H1 (cell line): ENCODE data around the gene NEK10. TPM values are rescaled to one million over a fixed set of nuclear protein-coding genes. Genes with fewer than 3 reads are reported as not detected.

Experiments used
- CTCF ChIA-PET: fragments of 300-600 bp; sonication (Branson Sonifier 250); formaldehyde crosslinking; loops from one replicate; lab custom pipeline; 2021; ENCODE audit not compliant: partially characterized antibody; lab: Charles Lee
- POLR2A ChIA-PET: fragments of 300-600 bp; sonication (Branson Sonifier 250); formaldehyde crosslinking; loops from one replicate; lab custom pipeline; 2021; ENCODE audit warnings: inconsistent platforms; ENCODE audit not compliant: partially characterized antibody; lab: Charles Lee
- DNase-seq, 2 experiments: peaks; one replicate each; pipeline versions ENCODE4 v3.0.0 to v3.0.0-alpha.2; 2010 to 2022; ENCODE audit warnings: low spot score in 2 of 2, low read depth in 1 of 2, mixed read lengths in 1 of 2
- FAIRE-seq: peaks from 2 replicates; lab custom pipeline; 2011; peaks lifted over from hg19 to GRCh38; lab: Jason Lieb, UNC
- H2AFZ ChIP-seq: 2 replicates; pipeline ENCODE4 v1.8.1; 2012; ENCODE audit warnings: low read length, inconsistent platforms
- H2AK5ac ChIP-seq: 2 replicates; pipeline ENCODE4 v1.6.1; 2013; ENCODE audit warnings: low read depth, low read length
- H2BK120ac ChIP-seq: replicated peaks from 2 replicates; pipeline ENCODE3; 2013; ENCODE audit warnings: low read depth, low read length, inconsistent platforms
- H2BK12ac ChIP-seq: 2 replicates; pipeline ENCODE4 v1.6.1; 2013; ENCODE audit warnings: low read depth, low read length
- H2BK15ac ChIP-seq: 2 replicates; pipeline ENCODE4 v1.6.1; 2013; ENCODE audit warnings: low read length
- H2BK20ac ChIP-seq: 2 replicates; pipeline ENCODE4 v1.6.1; 2013; ENCODE audit warnings: low read length
- H2BK5ac ChIP-seq: 2 replicates; pipeline ENCODE4 v1.6.1; 2013; ENCODE audit warnings: low read depth, low read length
- H3K14ac ChIP-seq: 2 replicates; pipeline ENCODE4 v1.6.1; 2013; ENCODE audit warnings: inconsistent platforms; ENCODE audit not compliant: insufficient read length
- H3K18ac ChIP-seq: 2 replicates; pipeline ENCODE4 v1.6.1; 2013; ENCODE audit warnings: low read length; ENCODE audit errors: extremely low read depth
- H3K23ac ChIP-seq: 2 replicates; pipeline ENCODE4 v1.6.1; 2013; ENCODE audit warnings: inconsistent platforms; ENCODE audit not compliant: insufficient read length
- H3K23me2 ChIP-seq: 2 replicates; pipeline ENCODE4 v1.6.1; 2013; ENCODE audit warnings: low read depth, low read length
- H3K27ac ChIP-seq: 2 replicates; pipeline ENCODE4 v1.6.1; 2011; ENCODE audit warnings: low read depth, low read length, inconsistent platforms
- H3K27me3 ChIP-seq, 4 experiments: replicated peaks in 1 of 4; 1 replicate in 1 of 4; 2 replicates in 3 of 4; pipeline versions ENCODE4 v1.6.1 to v1.8.1; 2011 to 2013; ENCODE audit warnings: low read length in 3 of 4, mild to moderate bottlenecking in 3 of 4, inconsistent platforms in 2 of 4, mixed read lengths in 2 of 4, moderate library complexity in 1 of 4; ENCODE audit not compliant: control insufficient read depth in 3 of 4, insufficient read depth in 3 of 4; ENCODE audit errors: extremely low read depth in 1 of 4
- H3K36me3 ChIP-seq, 4 experiments: 2 replicates each; pipeline versions ENCODE4 v1.6.1 to v1.8.1; 2011 to 2013; ENCODE audit warnings: mild to moderate bottlenecking in 4 of 4, low read length in 3 of 4, moderate library complexity in 2 of 4, control low read depth in 1 of 4, inconsistent platforms in 1 of 4; ENCODE audit not compliant: insufficient read depth in 4 of 4, control insufficient read depth in 2 of 4
- H3K4ac ChIP-seq: replicated peaks from 2 replicates; pipeline ENCODE3; 2013; ENCODE audit warnings: low read length, low read depth, mixed read lengths, inconsistent platforms; ENCODE audit not compliant: insufficient read length
- H3K4me1 ChIP-seq, 4 experiments: replicated peaks in 1 of 4; 1 replicate in 1 of 4; 2 replicates in 3 of 4; pipeline versions ENCODE4 v1.6.1 to v1.8.1; 2011 to 2013; ENCODE audit warnings: low read length in 3 of 4, inconsistent platforms in 2 of 4, mixed read lengths in 1 of 4; ENCODE audit not compliant: insufficient read depth in 4 of 4, control insufficient read depth in 3 of 4
- H3K4me2 ChIP-seq, 2 experiments: 2 replicates each; pipeline versions ENCODE4 v1.6.1 to v1.8.1; 2011 to 2013; ENCODE audit warnings: low read depth in 2 of 2, low read length in 2 of 2, control low read depth in 1 of 2, inconsistent platforms in 1 of 2, mild to moderate bottlenecking in 1 of 2; ENCODE audit not compliant: insufficient read depth in 1 of 2
- H3K4me3 ChIP-seq, 4 experiments: fragments of 200-600, 300-600 bp in 1 of 4; sonication (generic), shearing (Covaris generic), sonication (Bioruptor Twin) in 1 of 4; 2 replicates each; pipeline versions ENCODE4 v1.5.1 to v1.8.1; 2011 to 2016; ENCODE audit warnings: low read length in 4 of 4, low read depth in 3 of 4, control low read depth in 2 of 4, inconsistent platforms in 2 of 4, mild to moderate bottlenecking in 2 of 4, mixed read lengths in 1 of 4, moderate library complexity in 1 of 4; ENCODE audit not compliant: insufficient read depth in 2 of 4; ENCODE audit errors: extremely low read depth in 1 of 4
- H3K56ac ChIP-seq: replicated peaks from 2 replicates; pipeline ENCODE3; 2013; ENCODE audit warnings: low read depth, mild to moderate bottlenecking, mixed read lengths, low read length, inconsistent platforms; ENCODE audit not compliant: insufficient read length
- H3K79me1 ChIP-seq: 2 replicates; pipeline ENCODE4 v1.6.1; 2013; ENCODE audit warnings: low read depth, low read length, control low read depth
- H3K79me2 ChIP-seq, 2 experiments: 2 replicates each; pipeline versions ENCODE4 v1.6.1 to v1.8.1; 2012 to 2013; ENCODE audit warnings: low read length in 2 of 2, mild to moderate bottlenecking in 2 of 2, inconsistent platforms in 1 of 2; ENCODE audit not compliant: insufficient read depth in 2 of 2, control insufficient read depth in 1 of 2
- H3K9ac ChIP-seq, 4 experiments: replicated peaks in 1 of 4; 1 replicate in 1 of 4; 2 replicates in 3 of 4; pipeline versions ENCODE4 v1.6.1 to v1.8.1; 2011 to 2013; ENCODE audit warnings: low read depth in 3 of 4, low read length in 3 of 4, control low read depth in 2 of 4, mild to moderate bottlenecking in 2 of 4, moderate library complexity in 2 of 4, inconsistent platforms in 1 of 4; ENCODE audit errors: extremely low read depth in 1 of 4
- H3K9me3 ChIP-seq, 2 experiments: 2 replicates each; pipeline versions ENCODE4 v1.6.1 to v1.8.1; 2012 to 2013; ENCODE audit warnings: mild to moderate bottlenecking in 2 of 2, moderate library complexity in 2 of 2, control low read depth in 1 of 2, inconsistent platforms in 1 of 2, low read depth in 1 of 2, low read length in 1 of 2, mixed read lengths in 1 of 2; ENCODE audit not compliant: insufficient read depth in 2 of 2
- H4K20me1 ChIP-seq, 2 experiments: replicated peaks in 1 of 2; 2 replicates each; pipeline versions ENCODE3 to v1.8.1; 2011 to 2013; ENCODE audit warnings: inconsistent platforms in 2 of 2, low read length in 2 of 2, mild to moderate bottlenecking in 1 of 2; ENCODE audit not compliant: insufficient read depth in 2 of 2, control insufficient read depth in 1 of 2
- H4K5ac ChIP-seq: 2 replicates; pipeline ENCODE4 v1.6.1; 2013; ENCODE audit warnings: low read length, low read depth, mixed read lengths, inconsistent platforms; ENCODE audit not compliant: insufficient read length
- H4K8ac ChIP-seq: 2 replicates; pipeline ENCODE4 v1.8.0; 2013; ENCODE audit warnings: mild to moderate bottlenecking, moderate library complexity, low read length, inconsistent platforms; ENCODE audit not compliant: insufficient read depth; ENCODE audit errors: extremely low read depth
- H4K91ac ChIP-seq: replicated peaks from 2 replicates; pipeline ENCODE3; 2013; ENCODE audit warnings: low read length, mixed read lengths, inconsistent platforms; ENCODE audit not compliant: insufficient read length
- ASH2L ChIP-seq: fragments of 200-600, 300-600 bp; sonication (generic); IDR thresholded peaks from one replicate; pipeline ENCODE4 v1.7.1; 2017; ENCODE audit warnings: low read length
- BCL11A ChIP-seq, 2 experiments: IDR thresholded peaks; one replicate each; pipeline ENCODE4 v1.6.1; 2011; ENCODE audit warnings: low read depth in 2 of 2, low read length in 2 of 2, mild to moderate bottlenecking in 2 of 2
- CREB1 ChIP-seq: IDR thresholded peaks from 2 replicates; pipeline ENCODE4 v1.6.1; 2012; ENCODE audit warnings: inconsistent platforms
- EGR1 ChIP-seq: IDR thresholded peaks from 2 replicates; pipeline ENCODE4 v1.6.1; 2011; ENCODE audit warnings: low read depth, low read length, borderline replicate concordance
- JUND ChIP-seq: IDR thresholded peaks from 2 replicates; pipeline ENCODE4 v1.6.1; 2011; ENCODE audit warnings: mild to moderate bottlenecking, improper control_type of control experiment, low read length
- KDM5A ChIP-seq: fragments of 200-600 bp; IDR thresholded peaks from 2 replicates; pipeline ENCODE4 v1.7.1; 2012; ENCODE audit warnings: mild to moderate bottlenecking, low read length, inconsistent platforms, mixed read lengths
- SAP30 ChIP-seq: fragments of 300-600 bp; sonication (generic); IDR thresholded peaks from 2 replicates; pipeline ENCODE4 v1.7.1; 2012; ENCODE audit warnings: low read length, moderate library complexity, mild to moderate bottlenecking, inconsistent platforms; ENCODE audit not compliant: insufficient read depth, insufficient replicate concordance
- SIRT6 ChIP-seq: IDR thresholded peaks from one replicate; pipeline ENCODE4 v1.7.1; 2012; ENCODE audit warnings: low read length, inconsistent platforms
- TAF7 ChIP-seq: optimal IDR thresholded peaks from 2 replicates; pipeline ENCODE3; 2011; ENCODE audit warnings: low read depth, mild to moderate bottlenecking, inconsistent platforms, low read length, moderate library complexity, borderline replicate concordance
- WGBS, 2 experiments: shearing (Covaris generic) in 1 of 2; methylation state at CpG; one replicate each; pipeline versions ENCODE4 v1.1.6 to v1.1.7; 2013 to 2015; ENCODE audit warnings: low lambda C conversion rate in 2 of 2, mixed read lengths in 2 of 2, inconsistent platforms in 1 of 2, low coverage in 1 of 2, missing lambda C conversion rate in 1 of 2; ENCODE audit not compliant: insufficient replicate concordance in 2 of 2, insufficient coverage in 1 of 2, insufficient read length in 1 of 2; ENCODE audit errors: extremely low coverage in 1 of 2, missing lambda C conversion rate in 1 of 2; 5-methylcytosine and 5-hydroxymethylcytosine counted together
- polyA plus RNA-seq, 7 experiments: library from polyadenylated mRNA; depleted of rRNA in 3 of 7; stranded (reverse) in 5 of 7; unstranded in 2 of 7; fragments of >200 nt in 5 of 7; fragments of 200-250 nt in 2 of 7; gene quantifications; 1 replicate in 5 of 7; 2 replicates in 1 of 7; 4 replicates in 1 of 7; pipeline versions ENCODE4 v1.2.1 to v1.2.3, GENCODE V29; 2011 to 2013; ENCODE audit warnings: missing spikeins in 2 of 7, mixed read lengths in 2 of 7
- total RNA-seq: library from RNA; stranded (reverse); fragmentation: NEBNext Ultra II Directional; extraction: Animal tissue kit (Norgen Biotek cat#: 25700); gene quantifications from 2 replicates; pipeline ENCODE4 v1.2.1, GENCODE V29; 2021
- TF ChIP-seq, protein P1 (sequence below): IDR thresholded peaks from 2 replicates; pipeline ENCODE4 v1.6.1; 2012; ENCODE audit warnings: inconsistent platforms

Gene NEK10
- total and polyA plus RNA-seq, 2 of the 8 experiments (the other 6 are each of a cell fraction or from before 2014, with no cell fraction given), result 0.18 to 0.50 TPM

DNA sequence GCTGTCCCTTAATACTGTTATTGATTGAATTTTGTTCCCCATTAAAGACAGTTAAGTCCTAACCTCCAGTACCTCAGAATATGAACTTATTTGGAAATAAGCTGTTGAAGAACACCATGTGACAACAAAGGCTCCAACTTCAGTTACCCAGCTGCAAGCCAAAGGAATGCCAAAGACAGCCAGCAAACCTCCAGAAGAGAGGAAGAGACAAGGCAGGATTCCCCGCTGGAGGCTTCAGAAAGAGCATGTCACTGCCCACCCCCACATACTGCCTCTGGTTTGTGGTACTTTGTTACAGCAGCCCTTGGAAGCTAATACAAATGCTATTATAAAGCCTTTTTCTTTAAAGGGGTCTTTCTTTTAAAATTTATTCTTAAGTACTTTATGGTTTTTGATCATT is 18.4 kb upstream of the NEK10 start:
- no peaks in the 10 kb centered on the region for H3K27me3 ChIP-seq

More for the DNA sequence above, 18.4 kb upstream of the NEK10 start:
- FAIRE-seq, result peak; percentile 7
- Histone ChIP-seq H4K5ac (no peak overlapping the region), H3K4me3 (no peak overlapping the region), H3K56ac (no peak overlapping the region), H2BK15ac (no peak overlapping the region), H3K4me2 (no peak overlapping the region), H3K27ac (no peak overlapping the region), H2BK120ac (no peak overlapping the region), H3K23ac (no peak overlapping the region), H2BK5ac (no peak overlapping the region), H2BK20ac (no peak overlapping the region), H2BK12ac (no peak overlapping the region), H3K4me1 (no peaks in the 10 kb centered on the region), H3K14ac (no peak overlapping the region), H4K91ac (no peak overlapping the region), H3K36me3 (peaks cover 0 to 55% (median 23%) of the 10 kb centered on the region in 4 experiments; a peak in 7 of 8 replicates), H3K79me1 (no peaks in the 10 kb centered on the region), H2AK5ac (no peak overlapping the region), H4K8ac (no peak overlapping the region), H4K20me1 (peaks cover 0 to 2% of the 10 kb centered on the region in 2 experiments), H3K4ac (no peak overlapping the region), H3K79me2 (no peaks in the 10 kb centered on the region), H3K9ac (no peak overlapping the region), H3K18ac (no peak overlapping the region), H3K23me2 (no peaks in the 10 kb centered on the region), H2AFZ (no peak overlapping the region), H3K9me3 (no peaks in the 10 kb centered on the region)
- POLR2A ChIA-PET, result interaction anchor here (0.7 kb wide), 1 partner anchor 42 kb away, joined by 4 read pairs; no protein-coding TSS in a partner anchor
- 72% methylated on average over 1 of the region's 1 CpG; no CpG with 5 or more reads in 1 of the 2 experiments for WGBS, 2 experiments
- CTCF ChIA-PET, result no interaction called here
- DNase-seq, result no peak
- TF ChIP-seq CREB1 (no peak), KDM5A (no peak), JUND (no peak), SIRT6 (no peak), SAP30 (no peak), TAF7 (no peak), EGR1 (no peak), ASH2L (no peak), BCL11A (IDR thresholded peaks at IDR 0.05; ENCODE audit: low read depth in 2 of 2, low read length in 2 of 2) (no peak)
- TF ChIP-seq, protein P1, sequence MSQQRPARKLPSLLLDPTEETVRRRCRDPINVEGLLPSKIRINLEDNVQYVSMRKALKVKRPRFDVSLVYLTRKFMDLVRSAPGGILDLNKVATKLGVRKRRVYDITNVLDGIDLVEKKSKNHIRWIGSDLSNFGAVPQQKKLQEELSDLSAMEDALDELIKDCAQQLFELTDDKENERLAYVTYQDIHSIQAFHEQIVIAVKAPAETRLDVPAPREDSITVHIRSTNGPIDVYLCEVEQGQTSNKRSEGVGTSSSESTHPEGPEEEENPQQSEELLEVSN, result no peak
